Measurements from ENCODE around the gene SUN3.
"Not testable (repeated sequence)": the region's sequence is repeated elsewhere in the genome, so short reads cannot be mapped to it uniquely, and the experiment has no call there.

Gene SUN3

GRCh38 chr7:48004032-48004431 is 24.9 kb downstream of the SUN3 start:
- Histone ChIP-seq H2AFZ (ENCODE audit: low read depth, low read length) (no peak overlapping the region), H3K9me3 (ENCODE audit: control insufficient read depth, low read length) (peaks cover 4% of the 10 kb centered on the region), H3K23ac (ENCODE audit: low read length in 2 of 2) (no peak overlapping the region), H2AK5ac (ENCODE audit: low read length, severe bottlenecking) (no peak overlapping the region), H2BK120ac (ENCODE audit: low read depth, low read length) (no peak overlapping the region), H3K4me3 (ENCODE audit: insufficient read depth in 1 of 2, low read depth in 1 of 2, low read length in 2 of 2) (no peak overlapping the region), H3K4me1 (ENCODE audit: control insufficient read depth, insufficient read depth, low read depth, low read length) (peaks cover 1% of the 10 kb centered on the region), H3K36me3 (ENCODE audit: control insufficient read depth in 1 of 2, insufficient read depth in 2 of 2, low read depth in 1 of 2, low read length in 2 of 2) (no peaks in the 10 kb centered on the region), H3K9ac (ENCODE audit: low read length) (no peak overlapping the region), H2BK15ac (ENCODE audit: low read depth, poor library complexity, severe bottlenecking) (no peak overlapping the region), H2BK5ac (ENCODE audit: low read depth, low read length, poor library complexity, severe bottlenecking) (no peak overlapping the region), H2BK12ac (ENCODE audit: low read length in 2 of 2) (no peak overlapping the region), H3K27ac (ENCODE audit: low read length, poor library complexity, severe bottlenecking) (no peak overlapping the region), H3K27me3 (ENCODE audit: control insufficient read depth in 1 of 2, insufficient read depth in 1 of 2, low read length in 2 of 2) (no peaks in the 10 kb centered on the region), H4K91ac (ENCODE audit: low read length) (no peak overlapping the region), H3K79me1 (replicated peaks; ENCODE audit: low read length, poor library complexity, severe bottlenecking) (no peaks in the 10 kb centered on the region), H3K14ac (ENCODE audit: low read length in 2 of 2) (no peak overlapping the region), H3K4me2 (ENCODE audit: low read length, poor library complexity, severe bottlenecking) (no peak overlapping the region), H3K18ac (ENCODE audit: low read depth in 1 of 2, low read length in 2 of 2) (no peak overlapping the region), H4K8ac (ENCODE audit: low read length) (no peak overlapping the region), H3K4ac (ENCODE audit: low read depth in 1 of 2, low read length in 2 of 2) (no peak overlapping the region)
- no peak for DNase-seq
- 89% methylated on average over 1 of the region's 2 CpGs for WGBS

DNA sequence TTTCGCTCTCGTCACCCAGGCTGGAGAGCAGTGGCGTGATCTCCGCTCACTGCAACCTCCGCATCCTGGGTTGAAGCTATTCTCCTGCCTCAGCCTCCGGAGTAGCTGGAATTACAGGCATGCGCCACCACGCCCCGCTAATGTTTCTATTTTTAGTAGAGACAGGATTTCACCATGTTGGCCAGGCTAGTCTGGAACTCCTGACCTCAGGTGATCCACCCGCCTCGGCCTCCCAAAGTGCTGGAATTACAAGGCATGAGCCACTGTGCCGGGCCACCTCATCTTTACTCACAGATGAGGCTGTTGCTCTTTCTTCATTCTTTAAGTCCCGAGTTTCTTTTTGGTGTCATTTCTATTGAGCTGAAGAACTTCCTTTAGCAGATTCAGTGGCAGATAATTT is 28.7 kb downstream of the SUN3 start:
- not testable (repeated sequence) for H3K9ac ChIP-seq (ENCODE audit: low read length); H3K4ac ChIP-seq (ENCODE audit: low read depth in 1 of 2, low read length in 2 of 2); H3K4me3 ChIP-seq (ENCODE audit: insufficient read depth in 1 of 2, low read depth in 1 of 2, low read length in 2 of 2); H2BK15ac ChIP-seq (ENCODE audit: low read depth, poor library complexity, severe bottlenecking); H3K4me2 ChIP-seq (ENCODE audit: low read length, poor library complexity, severe bottlenecking); H3K27me3 ChIP-seq (ENCODE audit: control insufficient read depth in 1 of 2, insufficient read depth in 1 of 2, low read length in 2 of 2); H3K14ac ChIP-seq (ENCODE audit: low read length in 2 of 2); H4K8ac ChIP-seq (ENCODE audit: low read length); H3K79me1 ChIP-seq (replicated peaks; ENCODE audit: low read length, poor library complexity, severe bottlenecking); H2AK5ac ChIP-seq (ENCODE audit: low read length, severe bottlenecking); H4K91ac ChIP-seq (ENCODE audit: low read length); H2BK5ac ChIP-seq (ENCODE audit: low read depth, low read length, poor library complexity, severe bottlenecking); H2BK120ac ChIP-seq (ENCODE audit: low read depth, low read length); H2BK12ac ChIP-seq (ENCODE audit: low read length in 2 of 2); H2AFZ ChIP-seq (ENCODE audit: low read depth, low read length); H3K18ac ChIP-seq (ENCODE audit: low read depth in 1 of 2, low read length in 2 of 2); H3K23ac ChIP-seq (ENCODE audit: low read length in 2 of 2); H3K4me1 ChIP-seq (ENCODE audit: control insufficient read depth, insufficient read depth, low read depth, low read length); H3K9me3 ChIP-seq (ENCODE audit: control insufficient read depth, low read length); H3K27ac ChIP-seq (ENCODE audit: low read length, poor library complexity, severe bottlenecking); DNase-seq; H3K36me3 ChIP-seq (ENCODE audit: control insufficient read depth in 1 of 2, insufficient read depth in 2 of 2, low read depth in 1 of 2, low read length in 2 of 2)
- WGBS, result 89% methylated on average over 12 of the region's 13 CpGs

DNA sequence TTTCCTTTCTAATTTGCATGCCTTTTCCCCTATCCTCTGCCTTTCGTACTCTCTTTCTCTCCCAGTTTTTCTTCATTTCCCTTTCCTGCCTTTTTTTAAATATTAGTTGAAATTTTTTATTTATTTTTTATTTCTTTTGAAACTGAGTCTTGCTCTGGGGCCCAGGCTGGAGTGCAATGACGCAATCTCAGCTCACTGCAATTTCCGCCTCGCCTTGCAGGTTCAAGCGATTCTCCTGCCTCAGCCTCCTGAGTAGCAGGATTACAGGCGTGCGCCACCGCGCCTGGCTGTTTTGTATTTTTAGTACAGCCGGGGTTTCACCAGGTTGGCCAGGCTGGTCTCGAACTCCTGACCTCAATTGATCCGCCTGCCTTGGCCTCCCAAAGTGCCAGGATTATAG is 29.5 kb downstream of the SUN3 start:
- H3K27ac ChIP-seq (ENCODE audit: low read length, poor library complexity, severe bottlenecking), result no peak overlapping the region
- H3K4me1 ChIP-seq (ENCODE audit: control insufficient read depth, insufficient read depth, low read depth, low read length), result peaks cover 1% of the 10 kb centered on the region
- H2BK5ac ChIP-seq (ENCODE audit: low read depth, low read length, poor library complexity, severe bottlenecking), result no peak overlapping the region
- no peak overlapping the region for H2BK12ac ChIP-seq (ENCODE audit: low read length in 2 of 2)
- peaks cover 4% of the 10 kb centered on the region for H3K9me3 ChIP-seq (ENCODE audit: control insufficient read depth, low read length)
- no peaks in the 10 kb centered on the region for H3K27me3 ChIP-seq (ENCODE audit: control insufficient read depth in 1 of 2, insufficient read depth in 1 of 2, low read length in 2 of 2)
- no peak overlapping the region for H3K4ac ChIP-seq (ENCODE audit: low read depth in 1 of 2, low read length in 2 of 2)
- H3K79me1 ChIP-seq (replicated peaks; ENCODE audit: low read length, poor library complexity, severe bottlenecking), result no peaks in the 10 kb centered on the region
- H2BK120ac ChIP-seq (ENCODE audit: low read depth, low read length), result no peak overlapping the region
- no peak overlapping the region for H3K18ac ChIP-seq (ENCODE audit: low read depth in 1 of 2, low read length in 2 of 2)
- no peak overlapping the region for H2AFZ ChIP-seq (ENCODE audit: low read depth, low read length)
- no peak overlapping the region for H3K14ac ChIP-seq (ENCODE audit: low read length in 2 of 2)
- H3K36me3 ChIP-seq (ENCODE audit: control insufficient read depth in 1 of 2, insufficient read depth in 2 of 2, low read depth in 1 of 2, low read length in 2 of 2), result no peaks in the 10 kb centered on the region
- no peak overlapping the region for H4K8ac ChIP-seq (ENCODE audit: low read length)
- H2BK15ac ChIP-seq (ENCODE audit: low read depth, poor library complexity, severe bottlenecking), result no peak overlapping the region
- no peak overlapping the region for H3K4me2 ChIP-seq (ENCODE audit: low read length, poor library complexity, severe bottlenecking)
- no peak overlapping the region for H4K91ac ChIP-seq (ENCODE audit: low read length)
- WGBS, result over 99% methylated on average over 10 of the region's 12 CpGs
- H2AK5ac ChIP-seq (ENCODE audit: low read length, severe bottlenecking), result no peak overlapping the region
- no peak overlapping the region for H3K4me3 ChIP-seq (ENCODE audit: insufficient read depth in 1 of 2, low read depth in 1 of 2, low read length in 2 of 2)
- DNase-seq, result no peak
- H3K9ac ChIP-seq (ENCODE audit: low read length), result no peak overlapping the region
- no peak overlapping the region for H3K23ac ChIP-seq (ENCODE audit: low read length in 2 of 2)

DNA sequence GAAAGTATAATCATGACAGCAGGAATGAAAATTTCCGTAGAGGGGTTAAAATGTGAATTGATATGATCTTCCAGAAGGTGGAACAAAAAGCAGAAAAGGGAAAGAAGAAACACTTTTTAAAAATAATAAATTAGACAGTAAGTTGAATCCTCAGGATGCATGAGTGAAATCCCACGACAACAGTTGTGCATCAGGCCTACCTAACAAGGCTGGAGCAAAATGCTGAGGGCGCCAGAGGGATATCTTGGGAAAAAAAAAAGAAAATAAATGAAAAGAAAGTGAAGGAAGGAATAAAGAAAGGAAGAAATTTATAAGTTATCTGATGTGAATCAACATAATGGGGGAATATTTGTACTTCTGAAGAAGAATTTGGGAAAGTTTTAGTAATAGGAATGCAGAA is 36.5 kb downstream of the SUN3 start:
- peak; percentile 34 for DNase-seq
- no peak overlapping the region for H2AK5ac ChIP-seq (ENCODE audit: low read length, severe bottlenecking)
- WGBS, result 57% methylated on average over 3 of the region's 3 CpGs
- H3K4me2 ChIP-seq (ENCODE audit: low read length, poor library complexity, severe bottlenecking), result no peak overlapping the region
- no peak overlapping the region for H3K23ac ChIP-seq (ENCODE audit: low read length in 2 of 2)
- H2BK5ac ChIP-seq (ENCODE audit: low read depth, low read length, poor library complexity, severe bottlenecking), result no peak overlapping the region
- peak overlapping the region; percentile 14 for H3K27ac ChIP-seq (ENCODE audit: low read length, poor library complexity, severe bottlenecking)
- H3K14ac ChIP-seq (ENCODE audit: low read length in 2 of 2), result no peak overlapping the region
- H2BK15ac ChIP-seq (ENCODE audit: low read depth, poor library complexity, severe bottlenecking), result no peak overlapping the region
- H3K27me3 ChIP-seq (ENCODE audit: control insufficient read depth in 1 of 2, insufficient read depth in 1 of 2, low read length in 2 of 2), result no peaks in the 10 kb centered on the region
- H2BK120ac ChIP-seq (ENCODE audit: low read depth, low read length), result no peak overlapping the region
- H3K9me3 ChIP-seq (ENCODE audit: control insufficient read depth, low read length), result no peaks in the 10 kb centered on the region
- H2AFZ ChIP-seq (ENCODE audit: low read depth, low read length), result no peak overlapping the region
- H3K9ac ChIP-seq (ENCODE audit: low read length), result peak overlapping the region; percentile 81
- no peaks in the 10 kb centered on the region for H3K79me1 ChIP-seq (replicated peaks; ENCODE audit: low read length, poor library complexity, severe bottlenecking)
- H3K4me1 ChIP-seq (ENCODE audit: control insufficient read depth, insufficient read depth, low read depth, low read length), result peaks cover 2% of the 10 kb centered on the region
- H3K36me3 ChIP-seq (ENCODE audit: control insufficient read depth in 1 of 2, insufficient read depth in 2 of 2, low read depth in 1 of 2, low read length in 2 of 2), result no peaks in the 10 kb centered on the region
- no peak overlapping the region for H3K18ac ChIP-seq (ENCODE audit: low read depth in 1 of 2, low read length in 2 of 2)
- no peak overlapping the region for H4K8ac ChIP-seq (ENCODE audit: low read length)
- H4K91ac ChIP-seq (ENCODE audit: low read length), result no peak overlapping the region
- no peak overlapping the region for H3K4ac ChIP-seq (ENCODE audit: low read depth in 1 of 2, low read length in 2 of 2)
- no peak overlapping the region for H2BK12ac ChIP-seq (ENCODE audit: low read length in 2 of 2)
- H3K4me3 ChIP-seq (ENCODE audit: insufficient read depth in 1 of 2, low read depth in 1 of 2, low read length in 2 of 2), result peak overlapping the region in 1 of 2 experiments; percentile 84
